CD14-positive monocyte (primary cell): Measurements from ENCODE around the gene TBC1D16. TPM values are rescaled to one million over a fixed set of nuclear protein-coding genes. Genes with fewer than 3 reads are reported as not detected.

Source experiments
- DNase-seq, 3 donors: peaks; one replicate each; pipeline ENCODE4 v3.0.0-alpha.2; 2011 to 2022
- H2AFZ ChIP-seq: 2 replicates; pipeline ENCODE4 v1.6.0; 2012; ENCODE audit warnings: mild to moderate bottlenecking, low read depth, low read length, inconsistent platforms; ENCODE audit not compliant: insufficient read depth, poor library complexity, severe bottlenecking
- H3K27ac ChIP-seq, 2 donors: 1 replicate in 1 of 2; 2 replicates in 1 of 2; pipeline ENCODE4 v1.5.1; 2012 to 2013; ENCODE audit warnings: low read length in 2 of 2, control low read depth in 1 of 2, inconsistent platforms in 1 of 2, low read depth in 1 of 2, mild to moderate bottlenecking in 1 of 2
- H3K27me3 ChIP-seq, 2 donors: one replicate each; pipeline versions ENCODE4 v1.6.0 to v1.6.1; 2011 to 2013; ENCODE audit warnings: low read length in 2 of 2; ENCODE audit not compliant: control insufficient read depth in 2 of 2, insufficient read depth in 2 of 2
- H3K36me3 ChIP-seq, 2 donors: replicated peaks in 1 of 2; 1 replicate in 1 of 2; 2 replicates in 1 of 2; pipeline versions ENCODE4 v1.5.1 to v1.6.1; 2012 to 2013; ENCODE audit warnings: low read length in 2 of 2, control low read depth in 1 of 2, inconsistent platforms in 1 of 2, mild to moderate bottlenecking in 1 of 2; ENCODE audit not compliant: insufficient read depth in 2 of 2, control insufficient read depth in 1 of 2
- H3K4me1 ChIP-seq, 2 donors: 1 replicate in 1 of 2; 2 replicates in 1 of 2; pipeline versions ENCODE4 v1.5.1 to v1.6.1; 2012 to 2013; ENCODE audit warnings: low read length in 2 of 2, control low read depth in 1 of 2, inconsistent platforms in 1 of 2, mild to moderate bottlenecking in 1 of 2, moderate library complexity in 1 of 2; ENCODE audit not compliant: insufficient read depth in 2 of 2, control insufficient read depth in 1 of 2
- H3K4me2 ChIP-seq: replicated peaks from 2 replicates; pipeline ENCODE3; 2012; ENCODE audit warnings: low read length, moderate library complexity, mild to moderate bottlenecking; ENCODE audit not compliant: poor library complexity, severe bottlenecking; ENCODE audit errors: extremely low read depth
- H3K4me3 ChIP-seq, 3 experiments: fragments of 200-600 bp in 1 of 3; sonication (generic) in 1 of 3; replicated peaks in 1 of 3; 1 replicate in 2 of 3; 2 replicates in 1 of 3; pipeline ENCODE4 v1.5.1; 2011 to 2013; ENCODE audit warnings: low read length in 3 of 3, mild to moderate bottlenecking in 3 of 3, control low read depth in 2 of 3, low read depth in 2 of 3, inconsistent platforms in 1 of 3, moderate library complexity in 1 of 3
- H3K79me2 ChIP-seq: 2 replicates; pipeline ENCODE4 v1.6.0; 2012; ENCODE audit warnings: mild to moderate bottlenecking, control low read depth, inconsistent platforms, low read length, moderate library complexity; ENCODE audit not compliant: insufficient read depth
- H3K9ac ChIP-seq: 2 replicates; pipeline ENCODE4 v1.6.0; 2017; ENCODE audit warnings: low read length, mild to moderate bottlenecking; ENCODE audit not compliant: insufficient read depth, poor library complexity, severe bottlenecking
- H3K9me3 ChIP-seq, 2 donors: replicated peaks in 1 of 2; 1 replicate in 1 of 2; 2 replicates in 1 of 2; pipeline versions ENCODE4 v1.5.1 to v1.6.1; 2012 to 2013; ENCODE audit warnings: low read length in 2 of 2, control low read depth in 1 of 2; ENCODE audit not compliant: control insufficient read depth in 1 of 2, insufficient read depth in 1 of 2
- H4K20me1 ChIP-seq: 2 replicates; pipeline ENCODE4 v1.6.0; 2012; ENCODE audit warnings: mild to moderate bottlenecking, low read length, control low read depth, moderate library complexity; ENCODE audit not compliant: insufficient read depth
- H3K27ac Mint-ChIP-seq, 7 donors: one replicate each; pipeline ENCODE4 v1.8.0; 2020; ENCODE audit warnings: mild to moderate bottlenecking in 7 of 7, mixed read lengths in 7 of 7, moderate library complexity in 6 of 7, inconsistent platforms in 2 of 7
- H3K27me3 Mint-ChIP-seq, 3 donors: one replicate each; pipeline ENCODE4 v1.8.0; 2021 to 2022; ENCODE audit warnings: low read depth in 3 of 3, mild to moderate bottlenecking in 3 of 3, mixed read lengths in 3 of 3, moderate library complexity in 3 of 3, inconsistent platforms in 1 of 3
- H3K36me3 Mint-ChIP-seq, 2 donors: one replicate each; pipeline ENCODE4 v1.8.0; 2020; ENCODE audit warnings: mixed read lengths in 2 of 2, inconsistent platforms in 1 of 2, mild to moderate bottlenecking in 1 of 2
- H3K4me1 Mint-ChIP-seq: one replicate; pipeline ENCODE4 v1.8.0; 2020; ENCODE audit warnings: mild to moderate bottlenecking, mixed read lengths
- H3K4me3 Mint-ChIP-seq, 2 donors: one replicate each; pipeline ENCODE4 v1.8.0; 2020; ENCODE audit warnings: mild to moderate bottlenecking in 2 of 2, mixed read lengths in 2 of 2, moderate library complexity in 1 of 2
- H3K9me3 Mint-ChIP-seq, 7 donors: one replicate each; pipeline ENCODE4 v1.8.0; 2020 to 2022; ENCODE audit warnings: mixed read lengths in 7 of 7, mild to moderate bottlenecking in 6 of 7, moderate library complexity in 6 of 7, inconsistent platforms in 2 of 7
- CTCF ChIP-seq: fragments of 200-600 bp; IDR thresholded peaks from one replicate; pipeline ENCODE4 v1.8.0; 2022; ENCODE audit warnings: antibody characterized with exemption, mild to moderate bottlenecking
- WGBS: methylation state at CpG from one replicate; pipeline ENCODE4 v1.1.5; 2013; ENCODE audit warnings: missing lambda C conversion rate; ENCODE audit not compliant: insufficient coverage; 5-methylcytosine and 5-hydroxymethylcytosine counted together
- intact Hi-C, 2 donors: fragments of 100-400 bp; cut with micrococcal nuclease; formaldehyde crosslinking; loops; one replicate each; pipeline versions ENCODE4 v1.15.0 to v1.15.1; 2023
- polyA plus RNA-seq, 3 donors: library from polyadenylated mRNA; depleted of rRNA in 1 of 3; unstranded in 2 of 3; stranded (reverse) in 1 of 3; fragments of 300-500 nt in 2 of 3; fragments of >200 nt in 1 of 3; fragmentation: Illumina TruSeq in 2 of 3; gene quantifications; 1 replicate in 2 of 3; 2 replicates in 1 of 3; pipeline ENCODE4 v1.2.3, GENCODE V29; 2012 to 2021

The TBC1D16 gene
- polyA plus RNA-seq, 3 donors, result 0.11 to 0.53 (median 0.27) TPM

- Histone ChIP-seq H3K27ac (no peak overlapping the region), H3K4me1 (peaks cover 3 to 8% of the 10 kb centered on the region in 2 donors), H3K36me3 (no peaks in the 10 kb centered on the region), H3K79me2 (no peaks in the 10 kb centered on the region), H3K9ac (no peak overlapping the region), H2AFZ (no peak overlapping the region), H3K4me2 (no peak overlapping the region), H3K4me3 (no peak overlapping the region), H3K9me3 (no peaks in the 10 kb centered on the region), H4K20me1 (no peaks in the 10 kb centered on the region), H3K27me3 (no peaks in the 10 kb centered on the region)
- Mint-ChIP-seq H3K4me3 (no peak overlapping the region), H3K9me3 (no peaks in the 10 kb centered on the region), H3K4me1 (peaks cover 5% of the 10 kb centered on the region), H3K27ac (peak overlapping the region in 1 of 7 donors; percentile 51), H3K27me3 (peaks cover 4 to 9% (median 9%) of the 10 kb centered on the region in 3 donors), H3K36me3 (no peaks in the 10 kb centered on the region)
- intact Hi-C loops, result no loop called here
- 96% methylated on average over 13 of the region's 14 CpGs for WGBS
- no peak for DNase-seq
- no peak for TF ChIP-seq CTCF
Measured at GRCh38 chr17:80081596-80081995, 45.9 kb upstream of the TBC1D16 start.

GRCh38 chr17:80080081-80080480 is 44.4 kb upstream of the TBC1D16 start:
- Mint-ChIP-seq H3K27me3 (peaks cover 0 to 7% (median 1%) of the 10 kb centered on the region in 3 donors), H3K4me1 (peaks cover 5% of the 10 kb centered on the region), H3K36me3 (no peaks in the 10 kb centered on the region), H3K27ac (no peak overlapping the region), H3K9me3 (no peaks in the 10 kb centered on the region), H3K4me3 (no peak overlapping the region)
- Histone ChIP-seq H2AFZ (no peak overlapping the region), H3K9me3 (no peaks in the 10 kb centered on the region), H3K36me3 (no peaks in the 10 kb centered on the region), H3K27me3 (no peaks in the 10 kb centered on the region), H3K79me2 (no peaks in the 10 kb centered on the region), H3K9ac (no peak overlapping the region), H3K27ac (no peak overlapping the region), H3K4me3 (no peak overlapping the region), H3K4me1 (peaks cover 3 to 8% of the 10 kb centered on the region in 2 donors), H3K4me2 (no peak overlapping the region), H4K20me1 (no peaks in the 10 kb centered on the region)
- DNase-seq, result no peak
- TF ChIP-seq CTCF, result no peak
- intact Hi-C loops, result no loop called here
- 97% methylated on average over 3 of the region's 6 CpGs for WGBS
